ENCODE measurements around the gene DAGLA. TPM values are rescaled to one million over a fixed set of nuclear protein-coding genes. Genes with fewer than 3 reads are reported as not detected.

The DAGLA gene
- total and polyA plus RNA-seq, 2 donors (not counting 3 experiments of a cell fraction or from before 2014, with no cell fraction given) = 2.5 to 4.7 TPM

DNA sequence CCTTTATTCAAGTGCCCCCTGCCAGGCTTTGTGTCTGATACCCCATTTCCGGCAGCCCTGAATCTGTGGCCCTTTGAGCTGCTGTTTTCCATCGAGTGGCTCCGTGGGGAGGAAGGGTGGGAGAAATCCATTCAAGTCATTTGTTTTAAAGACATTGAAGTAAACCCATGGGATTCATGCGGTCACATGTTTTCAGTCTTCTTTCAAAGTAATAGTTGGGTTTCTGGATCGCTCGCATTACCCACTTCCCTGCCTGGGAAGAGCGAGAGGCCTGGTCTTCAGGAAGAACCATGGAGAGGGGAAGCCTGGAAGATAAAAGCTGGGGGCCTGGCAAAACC, 14.4 kb downstream of the DAGLA start:
- no peaks in the 10 kb centered on the region for H3K36me3 ChIP-seq (ENCODE audit: control insufficient read depth in 2 of 2, extremely low read depth in 1 of 2, insufficient read depth in 2 of 2, low read length in 2 of 2)
- ChIA-PET CTCF (interaction anchor here (1.1 to 1.6 kb wide), 4 partner anchors 11 to 249 kb away, joined by 3 to 6 read pairs (median 4); no protein-coding TSS in a partner anchor), POLR2A (no interaction called here)
- H3K9ac ChIP-seq (replicated peaks; ENCODE audit: extremely low read depth, insufficient read depth, low read length) = no peak overlapping the region
- intact Hi-C loops (cut with micrococcal nuclease) = no loop called here
- H3K4me3 ChIP-seq (replicated peaks in 1 of 3; ENCODE audit: insufficient read depth in 1 of 3, low read depth in 1 of 3, low read length in 3 of 3) = no peak overlapping the region
- no peak for DNase-seq (ENCODE audit: low read depth, low spot score)
- dilution Hi-C loops (cut with MboI; ENCODE audit: extremely low pct_ligation_motif_present, low sequenced_read_pairs) = no loop called here
- no peaks in the 10 kb centered on the region for H3K9me3 ChIP-seq (replicated peaks; ENCODE audit: control insufficient read depth, insufficient read depth, low read length)
- no peak for FAIRE-seq
- no peaks in the 10 kb centered on the region for H4K20me1 ChIP-seq (replicated peaks; ENCODE audit: control insufficient read depth, extremely low read depth, insufficient read depth, low read length)
- H2AFZ ChIP-seq (ENCODE audit: low read depth, low read length) = no peak overlapping the region
- no peaks in the 10 kb centered on the region for H3K27me3 ChIP-seq (ENCODE audit: control insufficient read depth in 2 of 2, insufficient read depth in 2 of 2, low read length in 2 of 2)
- no peak overlapping the region for H3K27ac ChIP-seq (ENCODE audit: insufficient read depth, low read depth, low read length)
- H3K4me1 ChIP-seq (ENCODE audit: control insufficient read depth, extremely low read depth, insufficient read depth, low read length) = peaks cover 11% of the 10 kb centered on the region
- no peaks in the 10 kb centered on the region for H3K9me1 ChIP-seq (replicated peaks; ENCODE audit: control insufficient read depth, extremely low read depth, insufficient read depth, low read length)
- no peaks in the 10 kb centered on the region for H3K79me2 ChIP-seq (ENCODE audit: control insufficient read depth, insufficient read depth, low read length)
- BruUV-seq (replicated peaks) = no TSS peak
- H3K4me2 ChIP-seq (ENCODE audit: insufficient read depth, low read length) = no peak overlapping the region
- TF ChIP-seq, protein P1, sequence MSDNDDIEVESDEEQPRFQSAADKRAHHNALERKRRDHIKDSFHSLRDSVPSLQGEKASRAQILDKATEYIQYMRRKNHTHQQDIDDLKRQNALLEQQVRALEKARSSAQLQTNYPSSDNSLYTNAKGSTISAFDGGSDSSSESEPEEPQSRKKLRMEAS (IDR thresholded peaks at IDR 0.05; ENCODE audit: insufficient read depth, insufficient read length) = no peak
- TF ChIP-seq JUN (IDR thresholded peaks at IDR 0.05; ENCODE audit: borderline replicate concordance, insufficient read depth, insufficient read length, low read depth) (no peak), EZH2 (IDR thresholded peaks at IDR 0.05; ENCODE audit: borderline replicate concordance, low read depth, low read length, severe bottlenecking) (no peak), MYC (IDR thresholded peaks at IDR 0.05; ENCODE audit: low read depth, low read length) (no peak), POLR2A (IDR thresholded peaks at IDR 0.05; ENCODE audit: low read depth, low read length) (no peak), POLR2AphosphoS5 (IDR thresholded peaks at IDR 0.05; ENCODE audit: insufficient read depth, low read depth, low read length) (no peak), FOS (IDR thresholded peaks at IDR 0.05; ENCODE audit: borderline replicate concordance, insufficient read depth, low read length) (no peak), GATA2 (IDR thresholded peaks at IDR 0.05; ENCODE audit: insufficient read depth, insufficient read length, low read depth, low read length) (no peak)
- TF ChIP-seq, protein P2, sequence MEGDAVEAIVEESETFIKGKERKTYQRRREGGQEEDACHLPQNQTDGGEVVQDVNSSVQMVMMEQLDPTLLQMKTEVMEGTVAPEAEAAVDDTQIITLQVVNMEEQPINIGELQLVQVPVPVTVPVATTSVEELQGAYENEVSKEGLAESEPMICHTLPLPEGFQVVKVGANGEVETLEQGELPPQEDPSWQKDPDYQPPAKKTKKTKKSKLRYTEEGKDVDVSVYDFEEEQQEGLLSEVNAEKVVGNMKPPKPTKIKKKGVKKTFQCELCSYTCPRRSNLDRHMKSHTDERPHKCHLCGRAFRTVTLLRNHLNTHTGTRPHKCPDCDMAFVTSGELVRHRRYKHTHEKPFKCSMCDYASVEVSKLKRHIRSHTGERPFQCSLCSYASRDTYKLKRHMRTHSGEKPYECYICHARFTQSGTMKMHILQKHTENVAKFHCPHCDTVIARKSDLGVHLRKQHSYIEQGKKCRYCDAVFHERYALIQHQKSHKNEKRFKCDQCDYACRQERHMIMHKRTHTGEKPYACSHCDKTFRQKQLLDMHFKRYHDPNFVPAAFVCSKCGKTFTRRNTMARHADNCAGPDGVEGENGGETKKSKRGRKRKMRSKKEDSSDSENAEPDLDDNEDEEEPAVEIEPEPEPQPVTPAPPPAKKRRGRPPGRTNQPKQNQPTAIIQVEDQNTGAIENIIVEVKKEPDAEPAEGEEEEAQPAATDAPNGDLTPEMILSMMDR (IDR thresholded peaks at IDR 0.05; ENCODE audit: extremely low read depth in 1 of 2, insufficient read depth in 1 of 2, low read depth in 1 of 2, low read length in 2 of 2) = no peak

Measured in endothelial cell of umbilical vein (primary cell).